ENCODE data around the gene RUNX3. TPM values are rescaled to one million over a fixed set of nuclear protein-coding genes. Genes with fewer than 3 reads are reported as not detected.
A peak's percentile ranks its signal among the peaks of the same experiment; 100 is the strongest.
"Not testable (repeated sequence)": the region's sequence is repeated elsewhere in the genome, so short reads cannot be mapped to it uniquely, and the experiment has no call there.

Gene RUNX3
- total RNA-seq, 4 donors from 2014 or later: 0.26 to 1.7 (median 1.6) TPM; not detected in 1

DNA sequence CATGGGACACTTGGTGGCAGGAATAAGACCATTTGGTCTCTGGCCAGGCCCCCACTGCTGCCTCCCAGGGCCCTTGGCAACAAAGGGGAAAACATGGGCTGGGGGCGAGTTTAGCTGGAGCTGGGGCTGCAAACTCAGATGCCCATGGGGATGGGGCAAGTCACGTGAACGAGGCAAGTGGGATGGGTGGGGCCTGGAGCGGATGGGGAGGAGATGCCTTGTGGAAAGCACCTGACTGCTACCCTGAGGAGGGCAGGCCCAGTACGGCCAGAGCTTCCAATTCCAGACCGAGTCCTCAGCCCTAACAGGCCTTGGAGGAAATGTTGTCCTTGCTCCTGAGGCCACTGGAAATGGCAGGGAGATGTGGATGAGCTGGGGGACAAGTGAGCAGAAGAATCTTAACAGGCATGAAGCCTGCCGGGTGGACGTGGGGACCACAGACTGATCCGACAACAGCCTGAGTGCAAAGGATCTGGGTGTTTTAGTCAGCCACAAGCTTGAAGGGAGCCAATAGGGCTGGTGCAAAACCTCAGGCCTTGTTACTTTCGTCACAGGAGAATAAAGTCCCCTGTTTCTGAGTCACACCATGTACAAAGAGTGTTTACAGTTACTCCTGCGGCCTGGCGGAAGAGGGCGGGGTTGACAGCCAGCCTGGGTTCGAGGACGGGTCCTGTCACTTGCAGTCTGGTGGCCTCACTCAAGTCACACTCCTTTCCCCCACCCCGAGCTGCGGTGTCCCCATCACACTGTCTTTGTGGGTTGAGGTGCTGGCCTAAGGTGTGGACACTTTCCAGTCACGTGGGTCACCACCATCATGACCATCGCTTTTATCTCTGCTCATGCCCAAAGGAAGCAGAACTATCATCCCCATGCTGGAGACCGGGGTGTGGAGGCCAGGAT is 19.1 kb downstream of the RUNX3 start:
- Histone ChIP-seq H3K27ac (no peak overlapping the region), H3K4me1 (no peaks in the 10 kb centered on the region), H3K9me3 (no peaks in the 10 kb centered on the region), H3K36me3 (no peaks in the 10 kb centered on the region), H3K27me3 (no peaks in the 10 kb centered on the region), H3K4me3 (no peak overlapping the region)
- TF ChIP-seq, protein P1, sequence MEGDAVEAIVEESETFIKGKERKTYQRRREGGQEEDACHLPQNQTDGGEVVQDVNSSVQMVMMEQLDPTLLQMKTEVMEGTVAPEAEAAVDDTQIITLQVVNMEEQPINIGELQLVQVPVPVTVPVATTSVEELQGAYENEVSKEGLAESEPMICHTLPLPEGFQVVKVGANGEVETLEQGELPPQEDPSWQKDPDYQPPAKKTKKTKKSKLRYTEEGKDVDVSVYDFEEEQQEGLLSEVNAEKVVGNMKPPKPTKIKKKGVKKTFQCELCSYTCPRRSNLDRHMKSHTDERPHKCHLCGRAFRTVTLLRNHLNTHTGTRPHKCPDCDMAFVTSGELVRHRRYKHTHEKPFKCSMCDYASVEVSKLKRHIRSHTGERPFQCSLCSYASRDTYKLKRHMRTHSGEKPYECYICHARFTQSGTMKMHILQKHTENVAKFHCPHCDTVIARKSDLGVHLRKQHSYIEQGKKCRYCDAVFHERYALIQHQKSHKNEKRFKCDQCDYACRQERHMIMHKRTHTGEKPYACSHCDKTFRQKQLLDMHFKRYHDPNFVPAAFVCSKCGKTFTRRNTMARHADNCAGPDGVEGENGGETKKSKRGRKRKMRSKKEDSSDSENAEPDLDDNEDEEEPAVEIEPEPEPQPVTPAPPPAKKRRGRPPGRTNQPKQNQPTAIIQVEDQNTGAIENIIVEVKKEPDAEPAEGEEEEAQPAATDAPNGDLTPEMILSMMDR (IDR thresholded peaks at IDR 0.05): no peak
- TF ChIP-seq POLR2A (IDR thresholded peaks at IDR 0.05): no peak
- no peak for DNase-seq
- intact Hi-C loops (cut with DNase I; ENCODE audit: low total_unique reads): no loop called here

GRCh38 chr1:24910210-24910609 is 19.9 kb downstream of the RUNX3 start:
- no peaks in the 10 kb centered on the region for H3K36me3 ChIP-seq
- no peak for TF ChIP-seq POLR2A (IDR thresholded peaks at IDR 0.05)
- TF ChIP-seq, protein P1 (IDR thresholded peaks at IDR 0.05): no peak
- intact Hi-C loops (cut with DNase I; ENCODE audit: low total_unique reads): no loop called here
- DNase-seq: no peak
- H3K27ac ChIP-seq: no peak overlapping the region
- H3K9me3 ChIP-seq: no peaks in the 10 kb centered on the region
- H3K27me3 ChIP-seq: no peaks in the 10 kb centered on the region
- no peaks in the 10 kb centered on the region for H3K4me1 ChIP-seq
- H3K4me3 ChIP-seq: no peak overlapping the region

DNA sequence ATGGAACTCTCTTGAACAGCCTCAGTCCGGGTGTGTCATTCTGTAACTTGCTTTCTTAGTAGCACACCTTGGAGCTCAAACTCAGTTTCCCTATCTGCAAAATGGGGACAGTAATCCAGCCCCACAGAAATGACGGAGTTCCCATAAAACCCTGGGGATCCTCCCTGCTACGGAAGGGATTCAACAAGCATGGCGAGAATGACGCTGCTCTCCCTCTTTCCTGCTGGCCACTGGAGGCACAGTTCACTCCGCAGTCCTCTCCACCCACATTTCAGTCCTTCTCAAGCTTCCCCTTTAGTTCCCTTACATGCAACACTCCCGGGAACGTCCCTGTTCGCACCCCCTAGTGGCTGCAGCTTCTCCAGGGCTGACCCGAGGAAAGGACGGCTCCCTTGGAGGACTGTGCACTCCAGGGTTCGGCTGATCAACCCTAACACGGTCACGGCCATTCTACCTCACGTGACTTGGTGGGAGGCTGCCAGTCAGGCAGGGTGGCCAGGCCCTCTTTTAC is 20.6 kb downstream of the RUNX3 start:
- Histone ChIP-seq H3K36me3 (no peaks in the 10 kb centered on the region), H3K9me3 (no peaks in the 10 kb centered on the region), H3K4me3 (no peak overlapping the region), H3K27me3 (no peaks in the 10 kb centered on the region), H3K4me1 (no peaks in the 10 kb centered on the region), H3K27ac (no peak overlapping the region)
- peak in 1 of 2 donors; percentile 28 for DNase-seq
- intact Hi-C loops (cut with DNase I; ENCODE audit: low total_unique reads): no loop called here
- TF ChIP-seq, protein P1 (IDR thresholded peaks at IDR 0.05): peak in 1 of 4 experiments; percentile 15
- no peak for TF ChIP-seq POLR2A (IDR thresholded peaks at IDR 0.05)

DNA sequence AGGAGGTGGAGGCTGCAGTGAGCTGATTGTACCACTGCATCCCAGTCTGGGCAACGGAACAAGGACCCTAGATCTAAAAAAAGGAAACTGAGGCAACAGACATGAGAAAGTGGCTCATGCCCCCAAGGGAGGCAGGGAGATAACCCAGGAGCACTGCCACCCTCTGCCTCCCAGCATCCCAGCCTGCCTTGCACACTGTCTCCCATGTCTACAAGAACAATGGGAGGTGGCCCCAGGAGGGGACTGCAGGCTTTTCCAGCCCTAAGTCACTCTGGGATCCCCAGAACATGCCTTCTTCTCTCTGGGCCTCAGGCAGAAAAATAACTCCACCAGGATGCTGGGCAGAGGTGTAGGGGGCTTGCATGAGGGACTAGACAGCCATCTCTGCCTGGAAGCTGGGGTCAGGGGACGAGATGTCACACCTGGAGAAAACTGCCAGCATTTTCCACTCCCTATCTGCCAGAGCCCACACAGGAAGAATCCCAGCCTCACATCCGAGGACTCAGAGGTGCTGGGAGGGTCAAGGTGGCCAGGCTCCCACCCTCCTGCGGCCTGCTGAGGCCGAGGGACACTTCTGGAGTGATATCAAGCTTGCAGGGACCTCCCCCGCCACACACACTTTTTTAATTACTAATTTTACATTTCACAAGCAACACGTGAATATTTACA is 21.4 kb downstream of the RUNX3 start:
- no peaks in the 10 kb centered on the region for H3K36me3 ChIP-seq
- intact Hi-C loops (cut with DNase I; ENCODE audit: low total_unique reads): no loop called here
- no peaks in the 10 kb centered on the region for H3K4me1 ChIP-seq

DNA sequence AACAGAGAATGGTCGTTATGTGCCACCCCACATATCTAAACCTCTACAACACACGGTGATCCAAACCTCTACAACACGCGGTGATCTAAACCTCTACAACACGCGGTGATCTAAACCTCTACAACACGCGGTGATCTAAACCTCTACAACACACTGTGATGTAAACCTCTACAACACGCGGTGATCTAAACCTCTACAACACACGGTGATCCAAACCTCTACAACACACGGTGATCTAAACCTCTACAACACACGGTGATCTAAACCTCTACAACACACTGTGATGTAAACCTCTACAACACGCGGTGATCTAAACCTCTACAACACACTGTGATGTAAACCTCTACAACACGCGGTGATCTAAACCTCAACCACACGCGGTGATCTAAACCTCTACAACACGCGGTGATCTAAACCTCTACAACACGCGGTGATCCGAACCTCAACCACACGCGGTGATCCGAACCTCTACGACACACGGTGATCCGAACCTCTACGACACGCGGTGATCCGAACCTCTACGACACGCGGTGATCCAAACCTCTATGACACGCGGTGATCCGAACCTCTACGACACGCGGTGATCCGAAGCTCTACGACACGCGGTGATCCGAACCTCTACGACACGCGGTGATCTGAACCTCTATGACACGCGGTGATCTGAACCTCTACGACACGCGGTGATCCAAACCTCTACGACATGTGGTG is 22.3 kb downstream of the RUNX3 start:
- H3K27me3 ChIP-seq; H3K4me1 ChIP-seq; H3K4me3 ChIP-seq; H3K27ac ChIP-seq; intact Hi-C loops (cut with DNase I; ENCODE audit: low total_unique reads); H3K9me3 ChIP-seq; H3K36me3 ChIP-seq; DNase-seq: not testable (repeated sequence)

More for the DNA sequence above, 21.4 kb downstream of the RUNX3 start:
- no peak overlapping the region for H3K4me3 ChIP-seq
- TF ChIP-seq, protein P1 (IDR thresholded peaks at IDR 0.05): no peak
- no peak for TF ChIP-seq POLR2A (IDR thresholded peaks at IDR 0.05)
- no peak overlapping the region for H3K27ac ChIP-seq
- no peaks in the 10 kb centered on the region for H3K27me3 ChIP-seq
- DNase-seq: no peak
- H3K9me3 ChIP-seq: no peaks in the 10 kb centered on the region

Data from uterus (tissue), 4 donors.